ENCODE data around the gene PTGER2. TPM values are rescaled to one million over a fixed set of nuclear protein-coding genes. Genes with fewer than 3 reads are reported as not detected.
A peak's percentile ranks its signal among the peaks of the same experiment; 100 is the strongest.

PTGER2 gene
- total and polyA plus RNA-seq, 10 of the 15 experiments (the other 5 are each of a cell fraction or from before 2014, with no cell fraction given): 0.03 to 1.6 (median 0.33) TPM

DNA sequence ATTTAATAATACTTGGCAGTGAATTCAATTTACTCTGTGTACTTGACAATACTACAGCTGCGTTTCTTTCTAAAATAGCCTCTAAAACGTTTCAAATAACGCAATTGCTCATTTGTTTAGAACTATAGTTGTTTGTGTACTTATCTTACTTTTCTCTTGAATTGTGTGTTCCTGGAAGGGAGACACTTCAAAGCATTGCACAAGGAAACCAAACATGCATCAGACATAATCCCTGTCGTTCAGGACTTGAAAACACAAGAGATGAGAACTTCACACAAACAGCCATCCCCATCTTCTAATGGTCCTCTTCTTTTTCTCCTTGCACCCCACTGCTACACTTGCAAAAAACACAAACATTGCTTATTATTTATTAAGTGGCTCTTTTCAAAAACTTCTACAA is 38.5 kb downstream of the PTGER2 start:
- intact Hi-C loops (cut with micrococcal nuclease; ENCODE audit: unreplicated experiment): no loop called here
- no TSS peak for BruUV-seq (replicated peaks)
- in situ Hi-C loops (cut with MboI): no loop called here
- H3K79me2 ChIP-seq (ENCODE audit: control insufficient read depth, insufficient read depth, low read length): no peaks in the 10 kb centered on the region
- DNase-seq (ENCODE audit: low read depth, low spot score) (no peak), ATAC-seq (no peak; the same call in 1 of the 3 replicates), FAIRE-seq (peak; percentile 13)
- no peaks in the 10 kb centered on the region for H3K9me3 ChIP-seq (replicated peaks; ENCODE audit: control insufficient read depth, insufficient read depth, low read length)
- peaks cover 0 to 6% of the 10 kb centered on the region in 2 experiments for H3K27me3 ChIP-seq (replicated peaks in 1 of 2; ENCODE audit: control insufficient read depth in 2 of 2, insufficient read depth in 2 of 2, low read length in 1 of 2)
- no peaks in the 10 kb centered on the region for H3K4me1 ChIP-seq (ENCODE audit: control insufficient read depth, insufficient read depth, low read length)
- no peak overlapping the region; the same call in 1 of the 2 replicates for H3K4me2 ChIP-seq (ENCODE audit: control insufficient read depth, insufficient read depth)
- no peak for TF ChIP-seq ZBED1 (IDR thresholded peaks at IDR 0.05; ENCODE audit: borderline replicate concordance)
- TF ChIP-seq, protein P1, sequence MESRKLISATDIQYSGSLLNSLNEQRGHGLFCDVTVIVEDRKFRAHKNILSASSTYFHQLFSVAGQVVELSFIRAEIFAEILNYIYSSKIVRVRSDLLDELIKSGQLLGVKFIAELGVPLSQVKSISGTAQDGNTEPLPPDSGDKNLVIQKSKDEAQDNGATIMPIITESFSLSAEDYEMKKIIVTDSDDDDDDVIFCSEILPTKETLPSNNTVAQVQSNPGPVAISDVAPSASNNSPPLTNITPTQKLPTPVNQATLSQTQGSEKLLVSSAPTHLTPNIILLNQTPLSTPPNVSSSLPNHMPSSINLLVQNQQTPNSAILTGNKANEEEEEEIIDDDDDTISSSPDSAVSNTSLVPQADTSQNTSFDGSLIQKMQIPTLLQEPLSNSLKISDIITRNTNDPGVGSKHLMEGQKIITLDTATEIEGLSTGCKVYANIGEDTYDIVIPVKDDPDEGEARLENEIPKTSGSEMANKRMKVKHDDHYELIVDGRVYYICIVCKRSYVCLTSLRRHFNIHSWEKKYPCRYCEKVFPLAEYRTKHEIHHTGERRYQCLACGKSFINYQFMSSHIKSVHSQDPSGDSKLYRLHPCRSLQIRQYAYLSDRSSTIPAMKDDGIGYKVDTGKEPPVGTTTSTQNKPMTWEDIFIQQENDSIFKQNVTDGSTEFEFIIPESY (IDR thresholded peaks at IDR 0.05): no peak
- no peak for TF ChIP-seq ZNF274 (IDR thresholded peaks at IDR 0.05; ENCODE audit: insufficient read depth, insufficient read length)
- TF ChIP-seq, protein P2, sequence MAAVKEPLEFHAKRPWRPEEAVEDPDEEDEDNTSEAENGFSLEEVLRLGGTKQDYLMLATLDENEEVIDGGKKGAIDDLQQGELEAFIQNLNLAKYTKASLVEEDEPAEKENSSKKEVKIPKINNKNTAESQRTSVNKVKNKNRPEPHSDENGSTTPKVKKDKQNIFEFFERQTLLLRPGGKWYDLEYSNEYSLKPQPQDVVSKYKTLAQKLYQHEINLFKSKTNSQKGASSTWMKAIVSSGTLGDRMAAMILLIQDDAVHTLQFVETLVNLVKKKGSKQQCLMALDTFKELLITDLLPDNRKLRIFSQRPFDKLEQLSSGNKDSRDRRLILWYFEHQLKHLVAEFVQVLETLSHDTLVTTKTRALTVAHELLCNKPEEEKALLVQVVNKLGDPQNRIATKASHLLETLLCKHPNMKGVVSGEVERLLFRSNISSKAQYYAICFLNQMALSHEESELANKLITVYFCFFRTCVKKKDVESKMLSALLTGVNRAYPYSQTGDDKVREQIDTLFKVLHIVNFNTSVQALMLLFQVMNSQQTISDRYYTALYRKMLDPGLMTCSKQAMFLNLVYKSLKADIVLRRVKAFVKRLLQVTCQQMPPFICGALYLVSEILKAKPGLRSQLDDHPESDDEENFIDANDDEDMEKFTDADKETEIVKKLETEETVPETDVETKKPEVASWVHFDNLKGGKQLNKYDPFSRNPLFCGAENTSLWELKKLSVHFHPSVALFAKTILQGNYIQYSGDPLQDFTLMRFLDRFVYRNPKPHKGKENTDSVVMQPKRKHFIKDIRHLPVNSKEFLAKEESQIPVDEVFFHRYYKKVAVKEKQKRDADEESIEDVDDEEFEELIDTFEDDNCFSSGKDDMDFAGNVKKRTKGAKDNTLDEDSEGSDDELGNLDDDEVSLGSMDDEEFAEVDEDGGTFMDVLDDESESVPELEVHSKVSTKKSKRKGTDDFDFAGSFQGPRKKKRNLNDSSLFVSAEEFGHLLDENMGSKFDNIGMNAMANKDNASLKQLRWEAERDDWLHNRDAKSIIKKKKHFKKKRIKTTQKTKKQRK (IDR thresholded peaks at IDR 0.05; ENCODE audit: low read depth, low read length): no peak
- TF ChIP-seq SMAD1 (IDR thresholded peaks at IDR 0.05; ENCODE audit: low read depth, partially characterized antibody): no peak
- no peak for TF ChIP-seq SREBF2 (IDR thresholded peaks at IDR 0.05; ENCODE audit: low read length)
- no peak for TF ChIP-seq SUZ12 (IDR thresholded peaks at IDR 0.05; ENCODE audit: unreplicated experiment)
- no peak for TF ChIP-seq HCFC1 (IDR thresholded peaks at IDR 0.05; ENCODE audit: low read length)
- TF ChIP-seq, protein P3, sequence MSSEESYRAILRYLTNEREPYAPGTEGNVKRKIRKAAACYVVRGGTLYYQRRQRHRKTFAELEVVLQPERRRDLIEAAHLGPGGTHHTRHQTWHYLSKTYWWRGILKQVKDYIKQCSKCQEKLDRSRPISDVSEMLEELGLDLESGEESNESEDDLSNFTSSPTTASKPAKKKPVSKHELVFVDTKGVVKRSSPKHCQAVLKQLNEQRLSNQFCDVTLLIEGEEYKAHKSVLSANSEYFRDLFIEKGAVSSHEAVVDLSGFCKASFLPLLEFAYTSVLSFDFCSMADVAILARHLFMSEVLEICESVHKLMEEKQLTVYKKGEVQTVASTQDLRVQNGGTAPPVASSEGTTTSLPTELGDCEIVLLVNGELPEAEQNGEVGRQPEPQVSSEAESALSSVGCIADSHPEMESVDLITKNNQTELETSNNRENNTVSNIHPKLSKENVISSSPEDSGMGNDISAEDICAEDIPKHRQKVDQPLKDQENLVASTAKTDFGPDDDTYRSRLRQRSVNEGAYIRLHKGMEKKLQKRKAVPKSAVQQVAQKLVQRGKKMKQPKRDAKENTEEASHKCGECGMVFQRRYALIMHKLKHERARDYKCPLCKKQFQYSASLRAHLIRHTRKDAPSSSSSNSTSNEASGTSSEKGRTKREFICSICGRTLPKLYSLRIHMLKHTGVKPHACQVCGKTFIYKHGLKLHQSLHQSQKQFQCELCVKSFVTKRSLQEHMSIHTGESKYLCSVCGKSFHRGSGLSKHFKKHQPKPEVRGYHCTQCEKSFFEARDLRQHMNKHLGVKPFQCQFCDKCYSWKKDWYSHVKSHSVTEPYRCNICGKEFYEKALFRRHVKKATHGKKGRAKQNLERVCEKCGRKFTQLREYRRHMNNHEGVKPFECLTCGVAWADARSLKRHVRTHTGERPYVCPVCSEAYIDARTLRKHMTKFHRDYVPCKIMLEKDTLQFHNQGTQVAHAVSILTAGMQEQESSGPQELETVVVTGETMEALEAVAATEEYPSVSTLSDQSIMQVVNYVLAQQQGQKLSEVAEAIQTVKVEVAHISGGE (CRISPR knock-in tag; IDR thresholded peaks at IDR 0.05): no peak
- TF ChIP-seq CBX3 (IDR thresholded peaks at IDR 0.05; ENCODE audit: borderline replicate concordance, low read depth): no peak
- no peaks in the 10 kb centered on the region for H4K20me1 ChIP-seq (ENCODE audit: control insufficient read depth, insufficient read depth)
- CTCF ChIA-PET: no interaction called here
- H2AFZ ChIP-seq (ENCODE audit: control insufficient read depth, low read depth, low read length): no peak overlapping the region
- no peak overlapping the region for H3K4me3 ChIP-seq
- no peak overlapping the region for H3K9ac ChIP-seq (ENCODE audit: control insufficient read depth, insufficient read depth, low read length)
- SMC1A ChIA-PET (ENCODE audit: uncharacterized antibody, unreplicated experiment): interaction anchor here (1.4 kb wide), 1 partner anchor 23 kb away, joined by 4 read pairs; no protein-coding TSS in a partner anchor
- POLR2A ChIA-PET: no interaction called here
- no peak overlapping the region for H3K27ac ChIP-seq (ENCODE audit: control insufficient read depth, insufficient read depth)
- H3K36me3 ChIP-seq (ENCODE audit: control insufficient read depth in 2 of 2, insufficient read depth in 2 of 2, low read length in 1 of 2): no peaks in the 10 kb centered on the region
- RAD21 ChIA-PET (ENCODE audit: unreplicated experiment): no interaction called here
- 10% methylated on average over 4 of the region's 4 CpGs for WGBS (ENCODE audit: insufficient coverage, insufficient replicate concordance, low lambda C conversion rate, missing lambda C conversion rate)
